GM12891 (cell line): ENCODE measurements around the gene PARP3.
A peak's percentile ranks its signal among the peaks of the same experiment; 100 is the strongest.

ENCODE experiments used
- POLR2A ChIP-seq: IDR thresholded peaks from 2 replicates; pipeline ENCODE4 v1.6.1; 2011; ENCODE audit warnings: low read depth, low read length, control low read depth
- POLR2AphosphoS5 ChIP-seq: IDR thresholded peaks from 2 replicates; pipeline ENCODE4 v1.6.1; 2011; ENCODE audit warnings: low read depth, low read length, control low read depth
- SPI1 ChIP-seq: IDR thresholded peaks from 2 replicates; pipeline ENCODE4 v1.6.1; 2011; ENCODE audit warnings: low read depth, low read length, control low read depth
- TAF1 ChIP-seq: IDR thresholded peaks from 2 replicates; pipeline ENCODE4 v1.6.1; 2011; ENCODE audit warnings: low read depth, low read length, control low read depth

GRCh38 chr3:51941798-51942602, at the start of gene PARP3, which contains the start of gene RRP9:
- TF ChIP-seq POLR2A (no peak), POLR2AphosphoS5 (0 out of 2 replicates have a peak, but pooled peaks have one; percentile 24), TAF1 (peak; percentile 78), SPI1 (no peak)
